Central memory CD4-positive, alpha-beta T cell (primary cell): Measurements from ENCODE around the gene CLCN5.
A peak's percentile ranks its signal among the peaks of the same experiment; 100 is the strongest.

Experiments
- DNase-seq: peaks from one replicate; pipeline ENCODE4 v3.0.0; 2022
- total RNA-seq, 3 experiments: gene quantifications; one replicate each; lab custom pipeline; 2026; lab: John Stamatoyannopoulos, UW

Gene CLCN5
- 4.8 to 11.4 (median 7.7) reads per million in 3 experiments for total RNA-seq

- DNase-seq: peak; percentile 95
These were observed at the start of gene CLCN5 for GRCh38 chrX:49922291-49923241. TSS of gene CLCN5 (plus strand) at chrX:49922596. CDS start at chrX:49925299, 2,703 bp downstream.

DNA sequence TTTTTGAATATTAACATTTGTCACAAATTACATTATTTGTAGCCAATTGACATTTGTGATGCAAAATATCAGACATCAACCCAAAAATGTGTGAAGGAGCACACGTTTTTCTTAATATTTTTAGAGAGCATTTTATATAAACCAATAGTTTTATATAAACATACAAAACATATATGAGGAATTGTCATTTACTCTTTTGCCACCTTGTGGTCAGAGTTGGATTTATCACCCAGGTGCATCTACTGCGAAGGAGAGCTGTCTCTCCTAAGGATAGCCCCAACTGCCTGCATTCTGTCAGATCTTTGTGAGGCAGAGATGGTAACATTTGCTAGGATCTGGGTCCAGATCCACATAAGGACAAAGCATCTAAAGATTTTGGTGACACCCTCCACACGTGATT is 45.6 kb upstream of the CLCN5 start:
- DNase-seq: no peak

DNA sequence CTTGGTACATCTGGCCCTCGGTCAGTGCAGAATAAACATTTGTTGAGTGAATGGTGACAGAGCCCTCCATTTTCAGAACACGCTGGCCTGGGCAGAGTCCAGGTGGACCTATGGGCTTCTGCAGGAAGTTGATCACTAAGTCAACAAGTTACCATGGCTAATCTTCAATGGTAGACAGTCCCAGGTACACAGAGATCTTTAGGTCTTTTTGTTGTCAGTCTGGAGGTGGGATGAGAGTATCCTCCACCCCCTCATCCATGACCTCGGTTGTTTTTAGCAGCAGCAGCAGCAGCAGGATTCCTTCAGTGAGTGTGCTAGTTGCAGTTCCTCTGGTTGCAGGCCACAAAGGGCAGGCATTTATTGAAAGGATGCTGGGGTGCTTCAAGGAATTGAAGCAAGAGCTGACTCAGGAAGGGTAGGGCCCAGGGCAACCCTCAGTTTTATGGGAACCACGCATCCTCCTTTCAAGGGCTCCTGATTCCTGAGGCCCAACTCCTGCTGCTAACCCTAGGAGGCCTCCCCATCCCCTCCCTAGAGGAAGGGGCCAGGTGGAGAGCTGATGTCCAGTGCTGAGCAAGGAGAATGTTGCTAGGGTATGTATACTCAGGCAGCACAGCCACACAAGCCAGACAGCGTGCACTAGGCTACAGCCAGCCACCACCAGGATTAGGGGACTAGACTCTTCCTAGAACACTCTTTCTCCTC is 44.8 kb upstream of the CLCN5 start:
- DNase-seq: no peak

GRCh38 chrX:49878128-49878833 is 44.1 kb upstream of the CLCN5 start:
- DNase-seq: no peak

- peak; percentile 76 for DNase-seq
These were observed 43.4 kb upstream of the CLCN5 start, which contains the start of gene USP27X for GRCh38 chrX:49878834-49879655. TSS of gene USP27X (plus strand) at chrX:49879484. CDS start at chrX:49880308, 824 bp downstream.

- DNase-seq: no peak
These were observed 42.6 kb upstream of the CLCN5 start for GRCh38 chrX:49879656-49880277.

DNA sequence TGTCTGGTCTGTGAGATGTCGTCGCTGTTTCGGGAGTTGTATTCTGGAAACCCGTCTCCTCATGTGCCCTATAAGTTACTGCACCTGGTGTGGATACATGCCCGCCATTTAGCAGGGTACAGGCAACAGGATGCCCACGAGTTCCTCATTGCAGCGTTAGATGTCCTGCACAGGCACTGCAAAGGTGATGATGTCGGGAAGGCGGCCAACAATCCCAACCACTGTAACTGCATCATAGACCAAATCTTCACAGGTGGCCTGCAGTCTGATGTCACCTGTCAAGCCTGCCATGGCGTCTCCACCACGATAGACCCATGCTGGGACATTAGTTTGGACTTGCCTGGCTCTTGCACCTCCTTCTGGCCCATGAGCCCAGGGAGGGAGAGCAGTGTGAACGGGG is 41.7 kb upstream of the CLCN5 start:
- no peak for DNase-seq

DNA sequence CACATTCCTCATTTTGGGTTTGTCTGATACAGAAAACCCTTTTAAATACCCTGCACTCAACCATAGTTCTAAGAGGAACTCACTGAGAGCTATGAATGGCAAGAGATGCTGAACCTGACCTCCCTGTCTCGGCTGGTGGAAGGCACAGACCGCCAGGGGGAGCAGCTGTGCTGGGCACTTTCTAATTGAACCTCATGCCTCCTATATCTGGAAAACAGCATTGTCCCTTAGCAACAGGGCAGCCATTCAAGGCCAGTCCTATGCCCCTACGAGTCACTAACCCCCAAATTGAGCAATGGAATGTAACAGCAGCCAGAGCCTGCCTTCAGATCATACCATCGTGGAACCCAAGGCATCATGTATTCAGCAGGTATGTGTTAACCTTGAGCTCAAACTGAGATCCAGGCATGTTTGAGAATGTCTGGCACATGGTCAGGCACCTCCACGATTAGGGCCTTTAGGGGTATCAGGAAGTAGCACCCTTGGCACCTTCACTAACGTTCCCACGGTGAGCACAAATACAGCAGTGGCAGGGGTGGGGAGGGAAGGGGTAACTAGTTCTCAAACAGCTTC is 38.0 kb upstream of the CLCN5 start:
- DNase-seq: peak; percentile 24

- DNase-seq: no peak
These were observed 29.9 kb upstream of the CLCN5 start for GRCh38 chrX:49892542-49892941.

DNA sequence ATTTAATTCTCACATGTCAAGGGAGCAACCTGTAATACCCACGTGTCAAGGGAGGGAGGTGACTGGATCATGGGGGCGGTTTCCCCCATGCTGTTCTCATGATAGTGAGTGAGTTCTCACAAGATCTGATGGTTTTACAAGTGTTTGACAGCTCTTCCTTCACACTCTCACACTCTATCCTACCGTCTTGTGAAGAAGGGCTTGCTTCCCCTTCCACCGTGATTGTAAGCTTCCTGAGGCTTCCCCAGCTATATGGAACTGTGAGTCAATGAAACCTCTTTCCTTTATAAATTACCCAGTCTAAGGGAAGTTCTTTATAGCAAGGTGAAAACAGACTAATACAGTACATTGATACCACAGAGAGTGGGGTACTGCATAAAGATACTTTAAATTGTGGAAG is 25.4 kb upstream of the CLCN5 start:
- DNase-seq: no peak

DNA sequence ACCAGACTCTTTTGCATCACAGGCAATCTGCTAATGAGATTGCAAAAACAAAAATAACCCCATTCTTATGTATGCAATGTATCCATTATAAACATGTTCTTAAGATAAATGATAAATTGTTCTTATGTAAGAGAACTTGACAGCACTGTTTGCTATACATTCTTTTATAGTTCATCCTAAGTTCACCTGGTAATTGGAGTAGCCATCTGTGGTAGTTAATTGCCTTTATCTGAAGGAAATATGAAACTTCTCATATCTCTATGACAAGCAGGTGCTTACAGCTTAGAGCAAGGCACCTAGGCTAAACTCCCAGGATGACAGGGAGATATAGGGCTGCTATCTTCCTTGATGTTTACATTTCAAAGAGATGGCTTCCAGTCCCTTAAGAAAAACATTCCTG is 21.3 kb upstream of the CLCN5 start:
- no peak for DNase-seq

DNA sequence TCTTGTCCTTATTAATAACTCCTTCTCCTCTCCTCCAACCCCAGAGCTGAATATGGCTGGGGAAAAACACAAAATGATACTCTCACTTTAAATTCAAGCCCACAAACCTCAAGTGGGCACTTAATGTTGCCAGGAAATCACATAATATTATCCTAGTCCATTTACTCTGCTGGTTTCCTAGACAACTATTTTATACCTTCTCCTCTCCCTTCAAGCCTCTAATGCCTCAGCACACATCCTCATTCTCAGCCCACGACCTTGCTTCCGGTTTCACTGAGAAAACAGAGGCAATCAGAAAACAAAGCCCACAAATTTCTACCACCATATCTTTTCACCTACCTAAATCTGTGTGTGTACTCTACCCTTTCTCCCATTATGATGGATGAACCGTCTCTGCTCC is 12.1 kb upstream of the CLCN5 start:
- no peak for DNase-seq

GRCh38 chrX:49912086-49912485 is 10.3 kb upstream of the CLCN5 start:
- no peak for DNase-seq

DNA sequence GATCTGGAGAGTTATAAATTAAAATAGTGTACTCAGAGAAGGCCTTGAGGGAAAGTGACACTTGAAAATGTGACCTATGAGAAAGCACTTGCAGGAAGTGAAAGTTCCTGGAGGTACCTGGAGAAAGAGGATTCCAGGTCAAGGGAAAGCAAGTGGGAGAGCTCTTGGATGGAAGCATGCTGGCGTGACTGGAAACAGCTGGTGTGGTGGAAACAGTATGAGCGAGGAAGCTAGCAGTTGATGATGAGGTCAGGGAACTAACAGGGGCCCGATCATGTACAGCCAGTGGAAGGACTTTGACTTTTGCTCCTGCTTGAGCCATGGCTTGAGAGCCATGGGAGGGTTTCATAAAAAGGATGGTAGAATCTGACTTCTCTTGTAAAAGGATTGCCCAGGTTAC is 9.5 kb upstream of the CLCN5 start:
- DNase-seq: no peak

- peak; percentile 50 for DNase-seq
These were observed 6.8 kb upstream of the CLCN5 start for GRCh38 chrX:49915361-49916222.

GRCh38 chrX:49919617-49920016 is 2.8 kb upstream of the CLCN5 start:
- no peak for DNase-seq

- DNase-seq: no peak
These were observed 1.3 kb upstream of the CLCN5 start for GRCh38 chrX:49921109-49921508.

- no peak for DNase-seq
These were observed 2.8 kb downstream of the CLCN5 start for GRCh38 chrX:49925176-49925575.

DNA sequence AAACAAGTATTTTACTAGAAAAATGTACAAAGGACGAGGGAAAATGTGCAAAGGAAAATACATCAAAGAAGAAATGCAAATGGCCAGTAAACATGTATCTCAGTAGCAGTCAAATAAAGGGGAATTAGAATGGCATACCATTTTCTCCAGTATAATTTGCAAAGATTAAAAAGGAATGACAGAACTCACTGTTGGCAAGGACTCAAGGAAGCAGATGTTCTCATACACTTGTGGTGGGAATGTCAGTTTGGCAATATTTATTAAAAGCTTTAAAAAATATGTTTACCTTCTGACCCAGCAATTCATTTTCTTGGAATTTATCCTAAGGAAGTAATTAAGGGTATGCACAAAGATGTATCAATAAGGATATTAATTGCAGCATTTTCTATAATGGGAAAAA is 7.6 kb downstream of the CLCN5 start:
- DNase-seq: no peak

GRCh38 chrX:49932791-49933190 is 10.4 kb downstream of the CLCN5 start:
- no peak for DNase-seq
